OCI-LY1 (cell line): ENCODE measurements around the gene SLC9A2.

Source experiments
- EZH2 ChIP-seq: fragments of 200-600 bp; sonication (generic), shearing (Covaris generic); IDR thresholded peaks from 2 replicates; pipeline ENCODE4 v1.8.0; 2017; ENCODE audit warnings: borderline replicate concordance, mixed run types, mild to moderate bottlenecking, antibody characterized with exemption, low read length, moderate library complexity, mixed read lengths
- TF ChIP-seq, protein P1 (sequence below): fragments of 200-600 bp; sonication (generic), shearing (Covaris generic); IDR thresholded peaks from 2 replicates; pipeline ENCODE4 v1.5.1; 2017; ENCODE audit warnings: mild to moderate bottlenecking, antibody characterized with exemption, low read length, moderate library complexity, mixed read lengths

DNA sequence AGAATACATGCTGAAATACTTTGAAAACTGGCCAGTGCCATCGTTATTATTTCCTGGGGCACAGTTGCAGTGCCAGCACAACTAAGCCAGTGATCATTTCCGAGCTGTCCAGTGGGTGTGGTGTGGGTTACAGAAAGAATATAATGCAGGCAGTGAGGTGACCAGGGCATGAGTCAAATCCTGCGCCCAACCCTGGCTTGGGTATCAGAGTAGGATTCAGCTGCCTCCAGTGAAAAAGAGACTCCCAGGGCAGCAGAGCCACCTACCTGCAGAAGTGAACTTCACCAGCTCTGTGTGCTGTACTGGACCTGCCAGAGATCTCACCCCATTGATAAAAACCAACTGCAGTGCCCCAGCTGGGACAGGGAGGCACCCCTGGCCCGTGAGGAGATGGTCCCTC, 18.0 kb downstream of the SLC9A2 start:
- TF ChIP-seq, protein P1, sequence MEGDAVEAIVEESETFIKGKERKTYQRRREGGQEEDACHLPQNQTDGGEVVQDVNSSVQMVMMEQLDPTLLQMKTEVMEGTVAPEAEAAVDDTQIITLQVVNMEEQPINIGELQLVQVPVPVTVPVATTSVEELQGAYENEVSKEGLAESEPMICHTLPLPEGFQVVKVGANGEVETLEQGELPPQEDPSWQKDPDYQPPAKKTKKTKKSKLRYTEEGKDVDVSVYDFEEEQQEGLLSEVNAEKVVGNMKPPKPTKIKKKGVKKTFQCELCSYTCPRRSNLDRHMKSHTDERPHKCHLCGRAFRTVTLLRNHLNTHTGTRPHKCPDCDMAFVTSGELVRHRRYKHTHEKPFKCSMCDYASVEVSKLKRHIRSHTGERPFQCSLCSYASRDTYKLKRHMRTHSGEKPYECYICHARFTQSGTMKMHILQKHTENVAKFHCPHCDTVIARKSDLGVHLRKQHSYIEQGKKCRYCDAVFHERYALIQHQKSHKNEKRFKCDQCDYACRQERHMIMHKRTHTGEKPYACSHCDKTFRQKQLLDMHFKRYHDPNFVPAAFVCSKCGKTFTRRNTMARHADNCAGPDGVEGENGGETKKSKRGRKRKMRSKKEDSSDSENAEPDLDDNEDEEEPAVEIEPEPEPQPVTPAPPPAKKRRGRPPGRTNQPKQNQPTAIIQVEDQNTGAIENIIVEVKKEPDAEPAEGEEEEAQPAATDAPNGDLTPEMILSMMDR: no peak
- TF ChIP-seq EZH2: no peak
